K562 (cell line): ENCODE measurements around the gene HSPA14. TPM values are rescaled to one million over a fixed set of nuclear protein-coding genes. Genes with fewer than 3 reads are reported as not detected.
A peak's percentile ranks its signal among the peaks of the same experiment; 100 is the strongest.
"Not testable (repeated sequence)": the region's sequence is repeated elsewhere in the genome, so short reads cannot be mapped to it uniquely, and the experiment has no call there.

ENCODE experiments used
- ATAC-seq: fragments of 200-7000 bp; cut with Tn5 transposase; 3 replicates; pipeline ENCODE4 v1.9.1; 2020; ENCODE audit warnings: moderate library complexity
- BruUV-seq: library from RNA; stranded (reverse); fragments of 400-500 nt; replicated peaks from 2 replicates; lab custom pipeline; 2021; lab: Mats Ljungman, UMichigan
- CTCF ChIA-PET: fragments of 300-600 bp; formaldehyde crosslinking; extraction: SDS; loops from one replicate; lab custom pipeline; 2021; ENCODE audit warnings: low intra/inter-chr PET ratio; lab: Yijun Ruan, JAX
- POLR2A ChIA-PET: fragments of 300-600, 350-650 bp; sonication (Branson Sonifier 250); formaldehyde crosslinking; extraction: SDS; loops from one replicate; lab custom pipeline; 2021; ENCODE audit warnings: antibody characterized with exemption, inconsistent platforms; lab: Yijun Ruan, JAX
- DNase-seq, 4 experiments: peaks; one replicate each; pipeline versions ENCODE4 v3.0.0 to v3.0.0-alpha.2; 2011 to 2018; ENCODE audit warnings: low spot score in 3 of 4, mixed read lengths in 3 of 4; ENCODE audit errors: extremely low read depth in 1 of 4
- FAIRE-seq: peaks from 2 replicates; lab custom pipeline; 2011; peaks lifted over from hg19 to GRCh38; lab: Jason Lieb, UNC
- H2AFZ ChIP-seq: 2 replicates; pipeline ENCODE4 v1.6.0; 2011; ENCODE audit warnings: low read depth, low read length, control low read depth, inconsistent platforms
- H3K27ac ChIP-seq: fragments of 200-600 bp; 3 replicates; pipeline ENCODE4 v1.8.0; 2011; ENCODE audit warnings: low read depth, mild to moderate bottlenecking, control low read depth, inconsistent platforms, low read length, moderate library complexity, mixed read lengths; ENCODE audit errors: extremely low read depth
- H3K27me3 ChIP-seq, 2 experiments: fragments of 300-600 bp in 1 of 2; 2 replicates in 1 of 2; 3 replicates in 1 of 2; pipeline versions ENCODE4 v1.6.0 to v1.8.0; 2011; ENCODE audit warnings: inconsistent platforms in 2 of 2, low read length in 2 of 2, mild to moderate bottlenecking in 1 of 2, mixed read lengths in 1 of 2, moderate library complexity in 1 of 2; ENCODE audit not compliant: control insufficient read depth in 2 of 2, insufficient read depth in 2 of 2
- H3K36me3 ChIP-seq: fragments of 300-600 bp; 3 replicates; pipeline ENCODE4 v1.8.0; 2011; ENCODE audit warnings: mild to moderate bottlenecking, low read length, inconsistent platforms; ENCODE audit not compliant: control insufficient read depth, insufficient read depth
- H3K4me1 ChIP-seq, 2 experiments: fragments of 200-600 bp in 1 of 2; replicated peaks in 1 of 2; 2 replicates in 1 of 2; 3 replicates in 1 of 2; pipeline versions ENCODE4 v1.5.1 to v1.8.0; 2011; ENCODE audit warnings: inconsistent platforms in 2 of 2, low read length in 2 of 2, mild to moderate bottlenecking in 1 of 2, mixed read lengths in 1 of 2, moderate library complexity in 1 of 2; ENCODE audit not compliant: control insufficient read depth in 2 of 2, insufficient read depth in 2 of 2
- H3K4me2 ChIP-seq: 2 replicates; pipeline ENCODE4 v1.6.1; 2011; ENCODE audit warnings: low read length, control low read depth, inconsistent platforms, mixed read lengths; ENCODE audit not compliant: insufficient read depth
- H3K4me3 ChIP-seq: fragments of 200-600 bp; sonication (generic), shearing (Covaris generic); 2 replicates; pipeline ENCODE4 v1.5.1; 2016; ENCODE audit warnings: control low read depth, inconsistent platforms
- H3K79me2 ChIP-seq: fragments of 200-600 bp; 3 replicates; pipeline ENCODE4 v1.8.0; 2011; ENCODE audit warnings: low read length, inconsistent platforms; ENCODE audit not compliant: control insufficient read depth, insufficient read depth
- H3K9ac ChIP-seq, 2 experiments: 2 replicates each; pipeline versions ENCODE4 v1.6.0 to v1.6.1; 2011; ENCODE audit warnings: low read depth in 2 of 2, low read length in 2 of 2, control low read depth in 1 of 2, inconsistent platforms in 1 of 2, mild to moderate bottlenecking in 1 of 2, mixed read lengths in 1 of 2; ENCODE audit not compliant: insufficient read depth in 1 of 2
- H3K9me1 ChIP-seq: one replicate; pipeline ENCODE4 v1.6.0; 2011; ENCODE audit warnings: inconsistent platforms, mild to moderate bottlenecking, low read length, moderate library complexity; ENCODE audit not compliant: control insufficient read depth, insufficient read depth
- H3K9me3 ChIP-seq: replicated peaks from 2 replicates; pipeline ENCODE4 v1.5.1; 2011; ENCODE audit warnings: low read depth, low read length, inconsistent platforms; ENCODE audit not compliant: control insufficient read depth, insufficient read depth
- H4K20me1 ChIP-seq: replicated peaks from 2 replicates; pipeline ENCODE4 v1.6.1; 2011; ENCODE audit warnings: low read length, inconsistent platforms, mixed read lengths; ENCODE audit not compliant: control insufficient read depth, insufficient read depth
- POLR2A ChIP-seq: fragments of 450-650 bp; conservative IDR thresholded peaks from 2 replicates; pipeline ENCODE4 v1.6.1; 2016
- POLR2AphosphoS2 ChIP-seq: IDR thresholded peaks from 2 replicates; pipeline ENCODE4 v1.6.1; 2012; ENCODE audit warnings: low read length, improper control_type of control experiment
- XRCC5 ChIP-seq: fragments of 200-400 bp; formaldehyde crosslinking; IDR thresholded peaks from 2 replicates; pipeline ENCODE4 v1.6.1; 2017; ENCODE audit warnings: low read depth, mild to moderate bottlenecking, low read length
- ZNF507 ChIP-seq: conservative IDR thresholded peaks from 2 replicates; pipeline ENCODE4 v1.6.1; 2017; ENCODE audit warnings: missing genetic modification characterization, missing compliant biosample characterization
- WGBS: fragments of 100-300 bp; shearing (Covaris generic); methylation state at CpG from one replicate; pipeline ENCODE4 v1.1.6; 2016; ENCODE audit warnings: low coverage, mixed read lengths; ENCODE audit not compliant: insufficient coverage; ENCODE audit errors: missing lambda C conversion rate; 5-methylcytosine and 5-hydroxymethylcytosine counted together
- in situ Hi-C: fragments of 300-500 bp; cut with MboI; formaldehyde crosslinking; loops from 4 replicates; pipeline ENCODE4 v1.15.0; 2018; ENCODE audit warnings: inconsistent platforms, mixed read lengths
- intact Hi-C: fragments of 100-400 bp; cut with micrococcal nuclease; formaldehyde crosslinking; loops from 2 replicates; pipeline ENCODE4 v1.14.2; 2022
- polyA plus RNA-seq, 8 experiments: library from polyadenylated mRNA; depleted of rRNA in 4 of 8; stranded (reverse) in 5 of 8; unstranded in 3 of 8; fragments of >200 nt; fragmentation: Nextera tagmentation in 2 of 8; fragmentation: Illumina TruSeq in 1 of 8; extraction: Ambion mirVana in 2 of 8; extraction: Trizol in 1 of 8; gene quantifications; 2 replicates each; pipeline versions ENCODE4 v1.2.1 to v1.2.3, GENCODE V29; 2011 to 2014; ENCODE audit warnings: inconsistent platforms in 1 of 8, missing spikeins in 1 of 8
- total RNA-seq, 7 experiments: library from RNA; depleted of rRNA in 6 of 7; stranded (reverse); fragments of >200 nt in 6 of 7; fragmentation: Illumina TruSeq in 2 of 7; extraction: Trizol in 2 of 7; gene quantifications; 2 replicates each; pipeline versions ENCODE4 v1.2.1 to v1.2.3, GENCODE V29; 2011 to 2021; ENCODE audit warnings: low replicate concordance in 1 of 7

Gene HSPA14
- total and polyA plus RNA-seq, 9 of the 15 experiments (the other 6 are each of a cell fraction or from before 2014, with no cell fraction given) = 41.9 to 75.0 (median 63.2) TPM

DNA sequence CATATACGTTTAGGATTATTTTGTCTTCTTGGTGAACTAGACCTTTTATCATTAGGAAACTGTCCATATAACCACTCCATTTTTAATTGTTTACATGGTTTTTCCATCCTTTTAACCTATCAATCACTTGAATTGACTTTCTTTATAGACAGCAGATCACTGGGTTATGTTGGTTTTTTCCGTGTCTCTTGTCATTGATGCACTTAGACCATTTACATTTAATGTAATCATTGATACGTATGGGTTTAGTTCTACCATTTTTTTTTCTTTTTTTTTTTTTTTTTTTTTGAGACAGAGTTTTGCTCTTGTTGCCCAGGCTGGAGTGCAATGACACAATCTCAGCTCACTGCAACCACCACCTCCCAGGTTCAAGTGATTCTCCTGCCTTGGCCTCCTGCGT lies 69.5 kb downstream of the HSPA14 start:
- ATAC-seq, H3K9me3 ChIP-seq, H3K9ac ChIP-seq, in situ Hi-C loops, BruUV-seq, H3K27ac ChIP-seq, H3K4me3 ChIP-seq, CTCF ChIA-PET, H3K27me3 ChIP-seq, intact Hi-C loops, H3K9me1 ChIP-seq, H2AFZ ChIP-seq, DNase-seq, H3K79me2 ChIP-seq, POLR2A ChIA-PET, H3K4me1 ChIP-seq, H3K4me2 ChIP-seq, H4K20me1 ChIP-seq, FAIRE-seq: not testable (repeated sequence)
- peaks cover 93% of the 10 kb centered on the region for H3K36me3 ChIP-seq
- peak; percentile 17 for TF ChIP-seq POLR2A
- TF ChIP-seq ZNF507 (tag) = peak; percentile 91
- WGBS = 99% methylated on average over 4 of the region's 4 CpGs

DNA sequence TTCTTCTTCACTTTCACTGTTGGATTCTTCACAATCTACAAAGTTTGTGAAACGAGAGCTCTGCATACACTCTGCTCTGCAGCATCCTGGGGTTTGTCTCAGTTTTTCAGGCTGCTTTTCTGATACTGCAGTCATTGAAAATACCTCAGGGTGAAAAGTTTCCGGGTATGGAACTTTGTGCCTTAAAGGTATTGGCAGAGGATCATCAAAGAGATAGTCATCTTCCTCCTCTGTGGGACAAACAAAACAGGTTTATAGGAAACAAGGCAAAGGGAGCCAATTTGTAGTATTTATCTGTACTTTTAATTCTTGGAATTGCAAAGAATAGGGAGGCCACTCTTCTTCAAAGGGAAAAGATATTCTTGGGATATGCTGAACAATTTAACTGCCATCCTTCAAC lies 71.0 kb downstream of the HSPA14 start:
- ATAC-seq (no peak), DNase-seq (no peak), FAIRE-seq (no peak)
- no peak overlapping the region for H2AFZ ChIP-seq
- in situ Hi-C loops = no loop called here
- 0 out of 2 replicates have a peak, but pooled peaks have one; percentile 6 for TF ChIP-seq POLR2A
- no peak for TF ChIP-seq POLR2AphosphoS2
- TF ChIP-seq XRCC5 = no peak
- POLR2A ChIA-PET = interaction anchor here (1.6 kb wide), 1 partner anchor 44 kb away, joined by 5 read pairs; the partner anchor contains the start of gene DCLRE1C
- no peaks in the 10 kb centered on the region for H3K27me3 ChIP-seq
- H3K4me3 ChIP-seq = no peak overlapping the region
- H3K79me2 ChIP-seq = no peaks in the 10 kb centered on the region
- H3K9me1 ChIP-seq = no peaks in the 10 kb centered on the region
- CTCF ChIA-PET = no interaction called here
- no peaks in the 10 kb centered on the region for H4K20me1 ChIP-seq
- WGBS = 91% methylated on average over 2 of the region's 2 CpGs
- H3K27ac ChIP-seq = no peak overlapping the region
- no peak overlapping the region for H3K9ac ChIP-seq
- no peaks in the 10 kb centered on the region for H3K4me1 ChIP-seq
- H3K36me3 ChIP-seq = peaks cover 92% of the 10 kb centered on the region
- no peak overlapping the region for H3K4me2 ChIP-seq
- intact Hi-C loops = no loop called here
- no peaks in the 10 kb centered on the region; the same call in 1 of the 2 replicates for H3K9me3 ChIP-seq
- no TSS peak for BruUV-seq
